ENCODE measurements around the gene RAF1.

DNA sequence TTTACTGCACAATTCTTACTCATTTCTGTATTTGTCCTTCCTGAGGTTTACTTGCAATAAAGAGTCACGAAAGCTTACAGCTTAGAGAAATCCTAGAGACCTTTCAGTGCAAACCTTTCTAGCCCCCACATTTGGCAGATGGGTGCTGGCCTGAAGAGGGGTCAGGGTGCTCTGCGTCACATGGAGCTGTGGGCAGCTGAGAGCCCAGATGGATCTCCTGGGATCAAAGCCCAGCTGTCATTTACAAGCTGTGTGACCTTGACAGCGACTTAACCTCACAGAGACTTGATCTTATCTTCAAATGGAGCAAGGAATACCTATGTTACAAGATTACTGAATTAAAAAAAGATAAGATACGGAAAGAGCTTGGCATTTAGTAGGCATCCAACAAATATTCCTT, 24.0 kb upstream of the RAF1 start:
- TF ChIP-seq POLR2AphosphoS5 (IDR thresholded peaks at IDR 0.05; ENCODE audit: low read depth, low read length) (no peak), POLR2A (IDR thresholded peaks at IDR 0.05; ENCODE audit: low read depth, low read length) (no peak), TAF1 (IDR thresholded peaks at IDR 0.05; ENCODE audit: borderline replicate concordance, low read depth, low read length) (no peak)
